ENCODE results near the gene CYP46A1. TPM values are rescaled to one million over a fixed set of nuclear protein-coding genes. Genes with fewer than 3 reads are reported as not detected.
A peak's percentile ranks its signal among the peaks of the same experiment; 100 is the strongest.

The CYP46A1 gene
- polyA plus RNA-seq, 2 of the 4 experiments (the other 2 are of a cell fraction) = 0.06 to 0.13 TPM

GRCh38 chr14:99755068-99755405 lies 70.9 kb downstream of the CYP46A1 start (continued):
- TF ChIP-seq, protein P1, sequence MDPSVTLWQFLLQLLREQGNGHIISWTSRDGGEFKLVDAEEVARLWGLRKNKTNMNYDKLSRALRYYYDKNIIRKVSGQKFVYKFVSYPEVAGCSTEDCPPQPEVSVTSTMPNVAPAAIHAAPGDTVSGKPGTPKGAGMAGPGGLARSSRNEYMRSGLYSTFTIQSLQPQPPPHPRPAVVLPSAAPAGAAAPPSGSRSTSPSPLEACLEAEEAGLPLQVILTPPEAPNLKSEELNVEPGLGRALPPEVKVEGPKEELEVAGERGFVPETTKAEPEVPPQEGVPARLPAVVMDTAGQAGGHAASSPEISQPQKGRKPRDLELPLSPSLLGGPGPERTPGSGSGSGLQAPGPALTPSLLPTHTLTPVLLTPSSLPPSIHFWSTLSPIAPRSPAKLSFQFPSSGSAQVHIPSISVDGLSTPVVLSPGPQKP (IDR thresholded peaks at IDR 0.05; ENCODE audit: low read depth, low read length) = no peak

DNA sequence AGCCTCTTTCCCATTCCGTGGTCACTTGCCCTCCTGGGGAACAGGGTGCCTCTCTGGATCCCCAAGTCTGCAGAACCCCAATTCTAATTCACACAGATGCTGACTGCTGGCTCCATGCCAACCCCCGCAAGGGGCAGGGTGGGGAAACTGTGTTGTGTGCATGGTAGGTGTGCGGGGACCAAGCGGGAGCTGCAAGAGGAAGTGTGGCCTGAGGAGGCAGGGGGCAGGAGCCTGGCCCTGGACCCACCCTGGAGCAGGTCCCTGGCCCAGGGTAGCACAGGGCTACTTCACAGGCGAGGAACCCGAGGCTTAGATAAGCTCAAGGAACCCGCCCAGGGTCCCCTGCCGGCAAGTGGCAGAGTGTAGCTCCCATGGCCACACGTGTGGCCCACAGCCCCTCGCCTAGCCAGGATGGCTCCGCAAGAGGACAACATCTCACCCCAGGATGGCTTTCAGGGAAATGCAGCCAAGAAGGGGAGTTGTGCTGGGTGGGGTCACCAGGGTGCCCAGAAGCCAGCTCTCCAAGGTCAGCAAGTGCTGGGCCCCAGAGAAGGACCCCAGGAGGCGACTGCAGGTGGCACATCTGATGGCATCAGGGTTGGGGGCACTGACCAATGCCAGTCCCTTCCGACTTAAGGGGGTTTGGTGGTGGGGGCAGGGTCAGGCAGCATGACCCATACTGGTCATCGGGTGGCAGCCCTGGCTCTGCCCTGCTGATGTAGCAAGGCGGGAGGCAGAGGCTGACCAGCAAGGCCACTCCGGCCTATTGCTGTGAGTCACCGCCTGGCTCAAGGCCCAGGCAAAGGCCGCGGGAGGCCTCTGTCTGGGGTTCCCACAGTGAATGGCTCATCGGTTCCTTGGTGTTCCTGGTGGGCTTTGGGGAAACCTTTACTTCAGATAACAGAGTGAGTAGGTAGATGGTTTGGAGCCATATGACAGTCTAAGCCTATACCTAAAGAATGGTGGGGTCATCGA lies 71.8 kb downstream of the CYP46A1 start:
- Histone ChIP-seq H3K4me2 (peak overlapping the region; percentile 65), H3K27ac (peak overlapping the region; percentile 83 to 92), H3K9me3 (no peaks in the 10 kb centered on the region), H3K4me3 (no peak overlapping the region), H3K4me1 (peaks cover 81% of the 10 kb centered on the region)
- DNase-seq (ENCODE audit: low read depth in 1 of 2, low spot score in 1 of 2) (peak; percentile 73 to 82), FAIRE-seq (peak; percentile 92), ATAC-seq (peak; percentile 79 to 85)
- POLR2A ChIA-PET = interaction anchor here (1.5 kb wide), 1 partner anchor 37 kb away, joined by 4 read pairs; the partner anchor contains the start of gene EML1
- WGBS (ENCODE audit: missing lambda C conversion rate) = 34% methylated on average over 15 of the region's 21 CpGs
- CTCF ChIA-PET = interaction anchor here (0.8 to 20.7 kb wide), 9 partner anchors 10 to 128 kb away, joined by 3 to 263 read pairs (median 6); partner anchors contain the start of gene EML1
- TF ChIP-seq MAFK (IDR thresholded peaks at IDR 0.05; ENCODE audit: partially characterized antibody) (peak; percentile 34), PHF8 (IDR thresholded peaks at IDR 0.05; ENCODE audit: borderline replicate concordance, low read depth) (no peak), RCOR1 (IDR thresholded peaks at IDR 0.05; ENCODE audit: low read depth, low read length) (no peak), CTCF (IDR thresholded peaks at IDR 0.05) (no peak), JUN (IDR thresholded peaks at IDR 0.05) (peak in 1 of 2 experiments; percentile 52; a peak in 1 of 5 replicates), NR3C1 (IDR thresholded peaks at IDR 0.05) (no peak), ZSCAN20 (CRISPR knock-in tag; IDR thresholded peaks at IDR 0.05) (no peak), RFX5 (IDR thresholded peaks at IDR 0.05) (no peak), CHD4 (IDR thresholded peaks at IDR 0.05; ENCODE audit: borderline replicate concordance) (no peak), KDM5A (IDR thresholded peaks at IDR 0.05) (no peak), RNF2 (IDR thresholded peaks at IDR 0.05; ENCODE audit: borderline replicate concordance, low read depth) (no peak), MYC (IDR thresholded peaks at IDR 0.05; ENCODE audit: borderline replicate concordance, low read length) (no peak), CHD2 (IDR thresholded peaks at IDR 0.05; ENCODE audit: low read length, partially characterized antibody) (no peak), MAZ (IDR thresholded peaks at IDR 0.05; ENCODE audit: borderline replicate concordance, low read depth, low read length) (no peak), SREBF2 (IDR thresholded peaks at IDR 0.05) (no peak), REST (IDR thresholded peaks at IDR 0.05) (no peak), NPAS2 (CRISPR knock-in tag; IDR thresholded peaks at IDR 0.05; ENCODE audit: borderline replicate concordance) (no peak), JUNB (IDR thresholded peaks at IDR 0.05) (peak; percentile 74), HOXB5 (CRISPR knock-in tag; IDR thresholded peaks at IDR 0.05) (no peak), PBX3 (IDR thresholded peaks at IDR 0.05) (no peak), ZNF302 (CRISPR knock-in tag; IDR thresholded peaks at IDR 0.05) (no peak), RAD21 (conservative IDR thresholded peaks at IDR 0.05 in 1 of 2, IDR thresholded peaks at IDR 0.05 in 1 of 2) (no peak)
- TF ChIP-seq, protein P2, sequence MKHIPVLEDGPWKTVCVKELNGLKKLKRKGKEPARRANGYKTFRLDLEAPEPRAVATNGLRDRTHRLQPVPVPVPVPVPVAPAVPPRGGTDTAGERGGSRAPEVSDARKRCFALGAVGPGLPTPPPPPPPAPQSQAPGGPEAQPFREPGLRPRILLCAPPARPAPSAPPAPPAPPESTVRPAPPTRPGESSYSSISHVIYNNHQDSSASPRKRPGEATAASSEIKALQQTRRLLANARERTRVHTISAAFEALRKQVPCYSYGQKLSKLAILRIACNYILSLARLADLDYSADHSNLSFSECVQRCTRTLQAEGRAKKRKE (CRISPR knock-in tag; IDR thresholded peaks at IDR 0.05; ENCODE audit: low read depth) = no peak
- TF ChIP-seq, protein P3, sequence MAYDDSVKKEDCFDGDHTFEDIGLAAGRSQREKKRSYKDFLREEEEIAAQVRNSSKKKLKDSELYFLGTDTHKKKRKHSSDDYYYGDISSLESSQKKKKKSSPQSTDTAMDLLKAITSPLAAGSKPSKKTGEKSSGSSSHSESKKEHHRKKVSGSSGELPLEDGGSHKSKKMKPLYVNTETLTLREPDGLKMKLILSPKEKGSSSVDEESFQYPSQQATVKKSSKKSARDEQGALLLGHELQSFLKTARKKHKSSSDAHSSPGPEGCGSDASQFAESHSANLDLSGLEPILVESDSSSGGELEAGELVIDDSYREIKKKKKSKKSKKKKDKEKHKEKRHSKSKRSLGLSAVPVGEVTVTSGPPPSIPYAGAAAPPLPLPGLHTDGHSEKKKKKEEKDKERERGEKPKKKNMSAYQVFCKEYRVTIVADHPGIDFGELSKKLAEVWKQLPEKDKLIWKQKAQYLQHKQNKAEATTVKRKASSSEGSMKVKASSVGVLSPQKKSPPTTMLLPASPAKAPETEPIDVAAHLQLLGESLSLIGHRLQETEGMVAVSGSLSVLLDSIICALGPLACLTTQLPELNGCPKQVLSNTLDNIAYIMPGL (CRISPR knock-in tag; IDR thresholded peaks at IDR 0.05; ENCODE audit: borderline replicate concordance) = no peak
